ENCODE data around the gene LCE1E.

Gene LCE1E

GRCh38 chr1:152786077-152786476 lies at the start of gene LCE1E:
LCE1E (plus strand) TSS chr1:152786257; CDS start chr1:152787300, 1,043 bp downstream.
- Histone ChIP-seq H3K27me3 (ENCODE audit: insufficient read depth, low read length) (no peaks in the 10 kb centered on the region), H3K9me3 (ENCODE audit: low read length) (no peaks in the 10 kb centered on the region), H3K4me3 (ENCODE audit: low read length) (no peak within 1 kb of the TSS), H3K36me3 (ENCODE audit: insufficient read depth, low read length) (no peaks in the 10 kb centered on the region), H2AFZ (ENCODE audit: low read depth, low read length) (no peak within 1 kb of the TSS), H3K4me1 (ENCODE audit: insufficient read depth, low read length) (no peaks in the 10 kb centered on the region)

GRCh38 chr1:152737997-152738396 lies 48.1 kb upstream of the LCE1E start:
- H2AFZ ChIP-seq (ENCODE audit: low read depth, low read length) = no peak overlapping the region
- no peaks in the 10 kb centered on the region for H3K4me1 ChIP-seq (ENCODE audit: insufficient read depth, low read length)
- H3K36me3 ChIP-seq (ENCODE audit: insufficient read depth, low read length) = no peaks in the 10 kb centered on the region
- no peaks in the 10 kb centered on the region for H3K27me3 ChIP-seq (ENCODE audit: insufficient read depth, low read length)
- no peaks in the 10 kb centered on the region for H3K9me3 ChIP-seq (ENCODE audit: low read length)
- no peak overlapping the region for H3K4me3 ChIP-seq (ENCODE audit: low read length)

GRCh38 chr1:152739841-152740240 lies 46.2 kb upstream of the LCE1E start:
- H3K4me1 ChIP-seq (ENCODE audit: insufficient read depth, low read length) = no peaks in the 10 kb centered on the region
- H2AFZ ChIP-seq (ENCODE audit: low read depth, low read length) = no peak overlapping the region
- peaks cover 3% of the 10 kb centered on the region for H3K27me3 ChIP-seq (ENCODE audit: insufficient read depth, low read length)
- no peak overlapping the region for H3K4me3 ChIP-seq (ENCODE audit: low read length)
- H3K9me3 ChIP-seq (ENCODE audit: low read length) = no peaks in the 10 kb centered on the region
- no peaks in the 10 kb centered on the region for H3K36me3 ChIP-seq (ENCODE audit: insufficient read depth, low read length)

- H3K9me3 ChIP-seq (ENCODE audit: low read length) = no peaks in the 10 kb centered on the region
Measured at GRCh38 chr1:152741656-152742055, 44.4 kb upstream of the LCE1E start.

GRCh38 chr1:152743371-152744145 lies 42.5 kb upstream of the LCE1E start:
- Histone ChIP-seq H2AFZ (ENCODE audit: low read depth, low read length) (no peak overlapping the region), H3K36me3 (ENCODE audit: insufficient read depth, low read length) (no peaks in the 10 kb centered on the region), H3K9me3 (ENCODE audit: low read length) (no peaks in the 10 kb centered on the region), H3K27me3 (ENCODE audit: insufficient read depth, low read length) (peaks cover 3% of the 10 kb centered on the region), H3K4me1 (ENCODE audit: insufficient read depth, low read length) (no peaks in the 10 kb centered on the region), H3K4me3 (ENCODE audit: low read length) (no peak overlapping the region)

More at GRCh38 chr1:152741656-152742055, 44.4 kb upstream of the LCE1E start:
- H2AFZ ChIP-seq (ENCODE audit: low read depth, low read length) = no peak overlapping the region
- H3K4me3 ChIP-seq (ENCODE audit: low read length) = no peak overlapping the region
- no peaks in the 10 kb centered on the region for H3K36me3 ChIP-seq (ENCODE audit: insufficient read depth, low read length)
- peaks cover 3% of the 10 kb centered on the region for H3K27me3 ChIP-seq (ENCODE audit: insufficient read depth, low read length)
- H3K4me1 ChIP-seq (ENCODE audit: insufficient read depth, low read length) = no peaks in the 10 kb centered on the region

- Histone ChIP-seq H3K9me3 (ENCODE audit: low read length) (no peaks in the 10 kb centered on the region), H3K4me1 (ENCODE audit: insufficient read depth, low read length) (no peaks in the 10 kb centered on the region), H3K27me3 (ENCODE audit: insufficient read depth, low read length) (peaks cover 3% of the 10 kb centered on the region), H3K4me3 (ENCODE audit: low read length) (no peak overlapping the region), H3K36me3 (ENCODE audit: insufficient read depth, low read length) (no peaks in the 10 kb centered on the region), H2AFZ (ENCODE audit: low read depth, low read length) (no peak overlapping the region)
Measured at GRCh38 chr1:152745289-152745704, 40.8 kb upstream of the LCE1E start.

GRCh38 chr1:152745765-152746444 lies 40.2 kb upstream of the LCE1E start:
- Histone ChIP-seq H2AFZ (ENCODE audit: low read depth, low read length) (no peak overlapping the region), H3K4me1 (ENCODE audit: insufficient read depth, low read length) (no peaks in the 10 kb centered on the region), H3K36me3 (ENCODE audit: insufficient read depth, low read length) (no peaks in the 10 kb centered on the region), H3K9me3 (ENCODE audit: low read length) (no peaks in the 10 kb centered on the region), H3K4me3 (ENCODE audit: low read length) (no peak overlapping the region), H3K27me3 (ENCODE audit: insufficient read depth, low read length) (peaks cover 3% of the 10 kb centered on the region)

GRCh38 chr1:152747831-152748230 lies 38.2 kb upstream of the LCE1E start:
- Histone ChIP-seq H3K4me3 (ENCODE audit: low read length) (no peak overlapping the region), H3K4me1 (ENCODE audit: insufficient read depth, low read length) (no peaks in the 10 kb centered on the region), H2AFZ (ENCODE audit: low read depth, low read length) (no peak overlapping the region), H3K36me3 (ENCODE audit: insufficient read depth, low read length) (no peaks in the 10 kb centered on the region), H3K27me3 (ENCODE audit: insufficient read depth, low read length) (peaks cover 3% of the 10 kb centered on the region), H3K9me3 (ENCODE audit: low read length) (no peaks in the 10 kb centered on the region)

GRCh38 chr1:152752225-152752624 lies 33.8 kb upstream of the LCE1E start:
- Histone ChIP-seq H3K4me3 (ENCODE audit: low read length) (no peak overlapping the region), H2AFZ (ENCODE audit: low read depth, low read length) (no peak overlapping the region), H3K36me3 (ENCODE audit: insufficient read depth, low read length) (no peaks in the 10 kb centered on the region), H3K4me1 (ENCODE audit: insufficient read depth, low read length) (no peaks in the 10 kb centered on the region), H3K9me3 (ENCODE audit: low read length) (no peaks in the 10 kb centered on the region), H3K27me3 (ENCODE audit: insufficient read depth, low read length) (no peaks in the 10 kb centered on the region)

- Histone ChIP-seq H3K4me3 (ENCODE audit: low read length) (no peak overlapping the region), H3K4me1 (ENCODE audit: insufficient read depth, low read length) (no peaks in the 10 kb centered on the region), H3K9me3 (ENCODE audit: low read length) (no peaks in the 10 kb centered on the region), H3K36me3 (ENCODE audit: insufficient read depth, low read length) (no peaks in the 10 kb centered on the region), H3K27me3 (ENCODE audit: insufficient read depth, low read length) (no peaks in the 10 kb centered on the region), H2AFZ (ENCODE audit: low read depth, low read length) (no peak overlapping the region)
Measured at GRCh38 chr1:152753586-152753985, 32.5 kb upstream of the LCE1E start.

- Histone ChIP-seq H3K36me3 (ENCODE audit: insufficient read depth, low read length) (no peaks in the 10 kb centered on the region), H3K4me3 (ENCODE audit: low read length) (no peak overlapping the region), H3K27me3 (ENCODE audit: insufficient read depth, low read length) (peaks cover 3% of the 10 kb centered on the region), H3K4me1 (ENCODE audit: insufficient read depth, low read length) (no peaks in the 10 kb centered on the region), H3K9me3 (ENCODE audit: low read length) (no peaks in the 10 kb centered on the region), H2AFZ (ENCODE audit: low read depth, low read length) (no peak overlapping the region)
Measured at GRCh38 chr1:152756872-152757271, 29.2 kb upstream of the LCE1E start.

- H3K27me3 ChIP-seq (ENCODE audit: insufficient read depth, low read length) = peaks cover 3% of the 10 kb centered on the region
- no peak within 1 kb of the TSS for H3K4me3 ChIP-seq (ENCODE audit: low read length)
- no peaks in the 10 kb centered on the region for H3K36me3 ChIP-seq (ENCODE audit: insufficient read depth, low read length)
- H2AFZ ChIP-seq (ENCODE audit: low read depth, low read length) = no peak within 1 kb of the TSS
- no peaks in the 10 kb centered on the region for H3K9me3 ChIP-seq (ENCODE audit: low read length)
- no peaks in the 10 kb centered on the region for H3K4me1 ChIP-seq (ENCODE audit: insufficient read depth, low read length)
Measured at GRCh38 chr1:152757747-152758146, 28.3 kb upstream of the LCE1E start, which contains the start of gene KPRP. KPRP (plus strand) TSS chr1:152758025; CDS start chr1:152759589, 1,564 bp downstream.

- no peaks in the 10 kb centered on the region for H3K36me3 ChIP-seq (ENCODE audit: insufficient read depth, low read length)
- no peaks in the 10 kb centered on the region for H3K4me1 ChIP-seq (ENCODE audit: insufficient read depth, low read length)
- H3K4me3 ChIP-seq (ENCODE audit: low read length) = no peak overlapping the region
- peaks cover 3% of the 10 kb centered on the region for H3K27me3 ChIP-seq (ENCODE audit: insufficient read depth, low read length)
- no peaks in the 10 kb centered on the region for H3K9me3 ChIP-seq (ENCODE audit: low read length)
- H2AFZ ChIP-seq (ENCODE audit: low read depth, low read length) = no peak overlapping the region
Measured at GRCh38 chr1:152758636-152759035, 27.4 kb upstream of the LCE1E start.
